Forelimb muscle (tissue), 1 donor: ENCODE data around the gene THPO. TPM values are rescaled to one million over a fixed set of nuclear protein-coding genes. Genes with fewer than 3 reads are reported as not detected.

Experiments used
- DNase-seq: peaks from one replicate; pipeline ENCODE4 v3.0.0-alpha.2; 2013; ENCODE audit warnings: low read depth
- polyA plus RNA-seq: library from polyadenylated mRNA; unstranded; fragments of 120-200 nt; gene quantifications from one replicate; pipeline ENCODE4 v1.2.1, GENCODE V29; 2013; ENCODE audit not compliant: insufficient read length

Gene THPO
- polyA plus RNA-seq, 1 donor = 1.8 TPM

- no peak for DNase-seq
Measured at GRCh38 chr3:184333700-184334099, 44.3 kb downstream of the THPO start.

- no peak for DNase-seq
Measured at GRCh38 chr3:184333190-184333589, 44.8 kb downstream of the THPO start.

- DNase-seq = no peak
Measured at GRCh38 chr3:184332370-184333090, 45.5 kb downstream of the THPO start.

GRCh38 chr3:184328516-184328915 lies 49.5 kb downstream of the THPO start:
- DNase-seq = no peak

GRCh38 chr3:184327171-184327570 lies 50.8 kb downstream of the THPO start:
- no peak for DNase-seq

GRCh38 chr3:184325715-184326369 lies 52.2 kb downstream of the THPO start:
- DNase-seq = no peak

GRCh38 chr3:184325269-184325668 lies 52.7 kb downstream of the THPO start:
- DNase-seq = no peak

- no peak for DNase-seq
Measured at GRCh38 chr3:184323696-184324095, 54.3 kb downstream of the THPO start.

- no peak for DNase-seq
Measured at GRCh38 chr3:184322731-184323487, 55.1 kb downstream of the THPO start.

Other genes starting within 250 kb of the THPO start
- gene EIF2B5, start 242.8 kb downstream of the THPO start, polyA plus RNA-seq = 36.4 TPM
- 85.7 TPM for gene DVL3, start 222.8 kb downstream of the THPO start, polyA plus RNA-seq
- 177 TPM for gene AP2M1, start 203.4 kb downstream of the THPO start, polyA plus RNA-seq
- gene ABCF3, start 192.0 kb downstream of the THPO start, polyA plus RNA-seq = 53.2 TPM
- 0.40 TPM for gene VWA5B2, start 148.6 kb downstream of the THPO start, polyA plus RNA-seq
- gene ALG3, start 129.2 kb downstream of the THPO start, polyA plus RNA-seq = 21.5 TPM
- 1.4 TPM for gene EEF1AKMT4, start 128.5 kb downstream of the THPO start, polyA plus RNA-seq
- not detected for gene CAMK2N2, start 116.7 kb downstream of the THPO start, polyA plus RNA-seq
- not detected for gene ECE2, start 102.2 kb downstream of the THPO start, polyA plus RNA-seq
- gene PSMD2, start 79.0 kb downstream of the THPO start, polyA plus RNA-seq = 163 TPM
- 171 TPM for gene EIF4G1, start 63.6 kb downstream of the THPO start, polyA plus RNA-seq
- 8.8 TPM for gene FAM131A, start 40.6 kb downstream of the THPO start, polyA plus RNA-seq
- 3.7 TPM for gene CLCN2, start 16.6 kb downstream of the THPO start, polyA plus RNA-seq
- gene POLR2H, start 16.5 kb downstream of the THPO start, polyA plus RNA-seq = 45.6 TPM
- 19.2 TPM for gene CHRD, start 1.8 kb upstream of the THPO start, polyA plus RNA-seq
- 33.9 TPM for gene EPHB3, start 183.6 kb upstream of the THPO start, polyA plus RNA-seq